ENCODE results near the gene CYTIP. TPM values are rescaled to one million over a fixed set of nuclear protein-coding genes. Genes with fewer than 3 reads are reported as not detected.
"Not testable (repeated sequence)": the region's sequence is repeated elsewhere in the genome, so short reads cannot be mapped to it uniquely, and the experiment has no call there.

The CYTIP gene
- total and polyA plus RNA-seq, 2 experiments from 2014 or later: 1.6 to 4.0 TPM

- 65% methylated on average over 2 of the region's 2 CpGs for WGBS (ENCODE audit: low lambda C conversion rate, missing lambda C conversion rate)
- TF ChIP-seq EZH2 (IDR thresholded peaks at IDR 0.05; ENCODE audit: borderline replicate concordance) (no peak), EZH2phosphoT487 (IDR thresholded peaks at IDR 0.05; ENCODE audit: low read depth, severe bottlenecking, unreplicated experiment) (no peak)
- TF ChIP-seq, protein P1, sequence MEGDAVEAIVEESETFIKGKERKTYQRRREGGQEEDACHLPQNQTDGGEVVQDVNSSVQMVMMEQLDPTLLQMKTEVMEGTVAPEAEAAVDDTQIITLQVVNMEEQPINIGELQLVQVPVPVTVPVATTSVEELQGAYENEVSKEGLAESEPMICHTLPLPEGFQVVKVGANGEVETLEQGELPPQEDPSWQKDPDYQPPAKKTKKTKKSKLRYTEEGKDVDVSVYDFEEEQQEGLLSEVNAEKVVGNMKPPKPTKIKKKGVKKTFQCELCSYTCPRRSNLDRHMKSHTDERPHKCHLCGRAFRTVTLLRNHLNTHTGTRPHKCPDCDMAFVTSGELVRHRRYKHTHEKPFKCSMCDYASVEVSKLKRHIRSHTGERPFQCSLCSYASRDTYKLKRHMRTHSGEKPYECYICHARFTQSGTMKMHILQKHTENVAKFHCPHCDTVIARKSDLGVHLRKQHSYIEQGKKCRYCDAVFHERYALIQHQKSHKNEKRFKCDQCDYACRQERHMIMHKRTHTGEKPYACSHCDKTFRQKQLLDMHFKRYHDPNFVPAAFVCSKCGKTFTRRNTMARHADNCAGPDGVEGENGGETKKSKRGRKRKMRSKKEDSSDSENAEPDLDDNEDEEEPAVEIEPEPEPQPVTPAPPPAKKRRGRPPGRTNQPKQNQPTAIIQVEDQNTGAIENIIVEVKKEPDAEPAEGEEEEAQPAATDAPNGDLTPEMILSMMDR (IDR thresholded peaks at IDR 0.05; ENCODE audit: poor library complexity): no peak
- Histone ChIP-seq H3K4me3 (no peak overlapping the region), H3K27me3 (no peaks in the 10 kb centered on the region), H3K9me3 (ENCODE audit: low read depth) (peaks cover 6% of the 10 kb centered on the region), H3K36me3 (replicated peaks; ENCODE audit: insufficient read depth, low read depth) (no peaks in the 10 kb centered on the region), H2AFZ (no peak overlapping the region), H3K79me2 (no peaks in the 10 kb centered on the region), H3K4me2 (no peak overlapping the region), H3K9me2 (replicated peaks; ENCODE audit: insufficient read depth) (no peaks in the 10 kb centered on the region), H3K27ac (no peak overlapping the region), H4K20me1 (ENCODE audit: insufficient read depth, poor library complexity, severe bottlenecking) (no peaks in the 10 kb centered on the region), H3K4me1 (ENCODE audit: insufficient read depth) (no peaks in the 10 kb centered on the region)
- no peak for DNase-seq (ENCODE audit: low spot score)
These were observed 66.0 kb downstream of the CYTIP start for GRCh38 chr2:157377861-157378260.

- Histone ChIP-seq H2AFZ (no peak overlapping the region), H3K79me2 (no peaks in the 10 kb centered on the region), H4K20me1 (ENCODE audit: insufficient read depth, poor library complexity, severe bottlenecking) (no peaks in the 10 kb centered on the region), H3K27ac (peak overlapping the region; percentile 24), H3K4me2 (no peak overlapping the region), H3K9me3 (ENCODE audit: low read depth) (peaks cover 6% of the 10 kb centered on the region), H3K4me3 (no peak overlapping the region), H3K27me3 (no peaks in the 10 kb centered on the region), H3K9me2 (replicated peaks; ENCODE audit: insufficient read depth) (no peaks in the 10 kb centered on the region), H3K4me1 (ENCODE audit: insufficient read depth) (no peaks in the 10 kb centered on the region), H3K36me3 (replicated peaks; ENCODE audit: insufficient read depth, low read depth) (no peaks in the 10 kb centered on the region)
- 50% methylated on average over 3 of the region's 3 CpGs for WGBS (ENCODE audit: low lambda C conversion rate, missing lambda C conversion rate)
- TF ChIP-seq EZH2phosphoT487 (IDR thresholded peaks at IDR 0.05; ENCODE audit: low read depth, severe bottlenecking, unreplicated experiment): no peak
- no peak for TF ChIP-seq EZH2 (IDR thresholded peaks at IDR 0.05; ENCODE audit: borderline replicate concordance)
- TF ChIP-seq, protein P1 (IDR thresholded peaks at IDR 0.05; ENCODE audit: poor library complexity): no peak
- no peak for DNase-seq (ENCODE audit: low spot score)
These were observed 67.8 kb downstream of the CYTIP start for GRCh38 chr2:157376041-157376440.

DNA sequence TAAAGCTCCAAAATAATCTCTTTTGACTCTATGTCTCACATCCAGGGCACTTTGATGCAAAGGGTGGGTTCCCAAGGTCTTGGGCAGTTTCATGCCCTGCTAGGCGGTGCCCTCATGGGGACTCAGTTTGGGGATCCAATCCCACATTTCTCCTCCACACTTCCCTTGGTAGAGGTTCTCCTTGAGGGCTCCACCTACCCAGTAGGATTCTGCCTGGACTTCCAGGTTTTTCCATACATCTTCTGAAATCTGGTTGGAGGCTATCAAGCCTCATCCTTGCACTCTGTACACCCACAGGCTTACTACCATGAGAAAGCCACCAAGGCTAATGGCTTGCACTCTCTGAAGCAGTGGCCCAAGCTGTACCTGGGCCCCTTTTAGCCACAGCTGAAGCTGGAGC, 68.5 kb downstream of the CYTIP start:
- Histone ChIP-seq H3K4me1 (ENCODE audit: insufficient read depth) (no peaks in the 10 kb centered on the region), H3K79me2 (no peaks in the 10 kb centered on the region), H4K20me1 (ENCODE audit: insufficient read depth, poor library complexity, severe bottlenecking) (no peaks in the 10 kb centered on the region), H3K4me3 (no peak overlapping the region), H2AFZ (no peak overlapping the region), H3K27me3 (no peaks in the 10 kb centered on the region), H3K9me3 (ENCODE audit: low read depth) (peaks cover 6% of the 10 kb centered on the region), H3K36me3 (replicated peaks; ENCODE audit: insufficient read depth, low read depth) (no peaks in the 10 kb centered on the region), H3K27ac (peak overlapping the region; percentile 24), H3K9me2 (replicated peaks; ENCODE audit: insufficient read depth) (no peaks in the 10 kb centered on the region), H3K4me2 (no peak overlapping the region)
- WGBS (ENCODE audit: low lambda C conversion rate, missing lambda C conversion rate): 85% methylated on average over 1 of the region's 1 CpG
- no peak for DNase-seq (ENCODE audit: low spot score)
- no peak for TF ChIP-seq EZH2 (IDR thresholded peaks at IDR 0.05; ENCODE audit: borderline replicate concordance)
- TF ChIP-seq, protein P1 (IDR thresholded peaks at IDR 0.05; ENCODE audit: poor library complexity): no peak
- TF ChIP-seq EZH2phosphoT487 (IDR thresholded peaks at IDR 0.05; ENCODE audit: low read depth, severe bottlenecking, unreplicated experiment): no peak

DNA sequence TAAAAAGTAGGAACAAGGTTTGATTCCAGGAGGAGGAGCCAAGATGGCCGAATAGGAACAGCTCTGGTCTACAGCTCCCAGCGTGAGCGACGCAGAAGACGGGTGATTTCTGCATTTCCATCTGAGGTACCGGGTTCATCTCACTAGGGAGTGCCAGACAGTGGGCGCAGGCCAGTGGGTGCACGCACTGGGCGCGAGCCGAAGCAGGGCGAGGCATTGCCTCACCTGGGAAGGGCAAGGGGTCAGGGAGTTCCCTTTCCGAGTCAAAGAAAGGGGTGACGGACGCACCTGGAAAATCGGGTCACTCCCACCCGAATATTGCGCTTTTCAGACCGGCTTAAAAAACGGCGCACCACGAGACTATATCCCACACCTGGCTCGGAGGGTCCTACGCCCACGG, 75.4 kb downstream of the CYTIP start:
- not testable (repeated sequence) for H3K4me2 ChIP-seq; H3K36me3 ChIP-seq (replicated peaks; ENCODE audit: insufficient read depth, low read depth); H3K27ac ChIP-seq; H4K20me1 ChIP-seq (ENCODE audit: insufficient read depth, poor library complexity, severe bottlenecking); H3K4me3 ChIP-seq; DNase-seq (ENCODE audit: low spot score); H3K79me2 ChIP-seq; H3K9me2 ChIP-seq (replicated peaks; ENCODE audit: insufficient read depth); H3K9me3 ChIP-seq (ENCODE audit: low read depth); H3K27me3 ChIP-seq; H2AFZ ChIP-seq; H3K4me1 ChIP-seq (ENCODE audit: insufficient read depth)
- 97% methylated on average over 16 of the region's 25 CpGs for WGBS (ENCODE audit: low lambda C conversion rate, missing lambda C conversion rate)
